ENCODE data around the gene EZH2.
A peak's percentile ranks its signal among the peaks of the same experiment; 100 is the strongest.

Gene EZH2

GRCh38 chr7:148918058-148918596, 34.0 kb upstream of the EZH2 start (continued):
- TF ChIP-seq ZFP3 (CRISPR knock-in tag; IDR thresholded peaks at IDR 0.05): no peak
- TF ChIP-seq CSDC2 (CRISPR knock-in tag; IDR thresholded peaks at IDR 0.05): no peak
- no peak for TF ChIP-seq OSR1 (CRISPR knock-in tag; IDR thresholded peaks at IDR 0.05)
- no peak for TF ChIP-seq GLIS3 (CRISPR knock-in tag; IDR thresholded peaks at IDR 0.05)

DNA sequence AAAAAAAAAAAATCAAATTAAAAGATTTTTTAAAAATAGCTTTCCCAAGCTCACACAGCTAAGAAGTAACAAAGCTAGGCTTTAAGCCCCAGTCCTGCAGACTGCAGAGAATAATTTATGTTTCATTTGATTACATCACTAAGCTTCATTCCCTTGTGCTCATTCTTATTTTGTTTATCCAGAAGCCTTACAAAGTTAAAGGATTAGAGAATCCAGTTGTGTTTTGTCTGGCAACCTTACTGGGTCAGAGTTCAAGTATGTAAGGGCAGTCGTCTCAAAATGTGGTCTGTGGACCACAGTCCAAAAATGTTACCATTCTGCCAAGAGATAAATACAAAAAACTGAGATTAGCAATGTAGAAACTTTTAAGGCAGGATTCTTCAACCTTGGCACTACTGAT, 32.1 kb upstream of the EZH2 start:
- ATAC-seq: no peak; the same call in 2 of the 3 replicates
- no peak for TF ChIP-seq ZC3H10 (CRISPR knock-in tag; IDR thresholded peaks at IDR 0.05)
- TF ChIP-seq ISL1 (CRISPR knock-in tag; IDR thresholded peaks at IDR 0.05): 0 out of 2 replicates have a peak, but pooled peaks have one; percentile 23
- no peak for TF ChIP-seq SNAI2 (CRISPR knock-in tag; IDR thresholded peaks at IDR 0.05)

- TF ChIP-seq POU6F1 (CRISPR knock-in tag; IDR thresholded peaks at IDR 0.05; ENCODE audit: borderline replicate concordance, low read depth) (no peak), ZNF565 (CRISPR knock-in tag; conservative IDR thresholded peaks at IDR 0.05; ENCODE audit: low read depth) (no peak), ARNTL (CRISPR knock-in tag; IDR thresholded peaks at IDR 0.05; ENCODE audit: borderline replicate concordance, low read depth) (no peak), ISL1 (CRISPR knock-in tag; IDR thresholded peaks at IDR 0.05) (no peak), PPARA (CRISPR knock-in tag; IDR thresholded peaks at IDR 0.05; ENCODE audit: borderline replicate concordance) (no peak), ZNF8 (CRISPR knock-in tag; IDR thresholded peaks at IDR 0.05) (no peak), ZC3H10 (CRISPR knock-in tag; IDR thresholded peaks at IDR 0.05) (no peak), SNAI2 (CRISPR knock-in tag; IDR thresholded peaks at IDR 0.05) (no peak), RARB (CRISPR knock-in tag; IDR thresholded peaks at IDR 0.05) (no peak), GLIS3 (CRISPR knock-in tag; IDR thresholded peaks at IDR 0.05) (no peak)
- TF ChIP-seq, protein P1, sequence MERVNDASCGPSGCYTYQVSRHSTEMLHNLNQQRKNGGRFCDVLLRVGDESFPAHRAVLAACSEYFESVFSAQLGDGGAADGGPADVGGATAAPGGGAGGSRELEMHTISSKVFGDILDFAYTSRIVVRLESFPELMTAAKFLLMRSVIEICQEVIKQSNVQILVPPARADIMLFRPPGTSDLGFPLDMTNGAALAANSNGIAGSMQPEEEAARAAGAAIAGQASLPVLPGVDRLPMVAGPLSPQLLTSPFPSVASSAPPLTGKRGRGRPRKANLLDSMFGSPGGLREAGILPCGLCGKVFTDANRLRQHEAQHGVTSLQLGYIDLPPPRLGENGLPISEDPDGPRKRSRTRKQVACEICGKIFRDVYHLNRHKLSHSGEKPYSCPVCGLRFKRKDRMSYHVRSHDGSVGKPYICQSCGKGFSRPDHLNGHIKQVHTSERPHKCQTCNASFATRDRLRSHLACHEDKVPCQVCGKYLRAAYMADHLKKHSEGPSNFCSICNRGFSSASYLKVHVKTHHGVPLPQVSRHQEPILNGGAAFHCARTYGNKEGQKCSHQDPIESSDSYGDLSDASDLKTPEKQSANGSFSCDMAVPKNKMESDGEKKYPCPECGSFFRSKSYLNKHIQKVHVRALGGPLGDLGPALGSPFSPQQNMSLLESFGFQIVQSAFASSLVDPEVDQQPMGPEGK (CRISPR knock-in tag; IDR thresholded peaks at IDR 0.05; ENCODE audit: borderline replicate concordance): no peak
- no peak for ATAC-seq
These were observed 31.1 kb upstream of the EZH2 start for GRCh38 chr7:148915211-148915610.

GRCh38 chr7:148914208-148914777, 30.2 kb upstream of the EZH2 start:
- ATAC-seq: peak; percentile 92
- TF ChIP-seq ARNTL (CRISPR knock-in tag; IDR thresholded peaks at IDR 0.05; ENCODE audit: borderline replicate concordance, low read depth): no peak
- 0 out of 2 replicates have a peak, but pooled peaks have one; percentile 37 for TF ChIP-seq SNAI2 (CRISPR knock-in tag; IDR thresholded peaks at IDR 0.05)

- TF ChIP-seq, protein P2, sequence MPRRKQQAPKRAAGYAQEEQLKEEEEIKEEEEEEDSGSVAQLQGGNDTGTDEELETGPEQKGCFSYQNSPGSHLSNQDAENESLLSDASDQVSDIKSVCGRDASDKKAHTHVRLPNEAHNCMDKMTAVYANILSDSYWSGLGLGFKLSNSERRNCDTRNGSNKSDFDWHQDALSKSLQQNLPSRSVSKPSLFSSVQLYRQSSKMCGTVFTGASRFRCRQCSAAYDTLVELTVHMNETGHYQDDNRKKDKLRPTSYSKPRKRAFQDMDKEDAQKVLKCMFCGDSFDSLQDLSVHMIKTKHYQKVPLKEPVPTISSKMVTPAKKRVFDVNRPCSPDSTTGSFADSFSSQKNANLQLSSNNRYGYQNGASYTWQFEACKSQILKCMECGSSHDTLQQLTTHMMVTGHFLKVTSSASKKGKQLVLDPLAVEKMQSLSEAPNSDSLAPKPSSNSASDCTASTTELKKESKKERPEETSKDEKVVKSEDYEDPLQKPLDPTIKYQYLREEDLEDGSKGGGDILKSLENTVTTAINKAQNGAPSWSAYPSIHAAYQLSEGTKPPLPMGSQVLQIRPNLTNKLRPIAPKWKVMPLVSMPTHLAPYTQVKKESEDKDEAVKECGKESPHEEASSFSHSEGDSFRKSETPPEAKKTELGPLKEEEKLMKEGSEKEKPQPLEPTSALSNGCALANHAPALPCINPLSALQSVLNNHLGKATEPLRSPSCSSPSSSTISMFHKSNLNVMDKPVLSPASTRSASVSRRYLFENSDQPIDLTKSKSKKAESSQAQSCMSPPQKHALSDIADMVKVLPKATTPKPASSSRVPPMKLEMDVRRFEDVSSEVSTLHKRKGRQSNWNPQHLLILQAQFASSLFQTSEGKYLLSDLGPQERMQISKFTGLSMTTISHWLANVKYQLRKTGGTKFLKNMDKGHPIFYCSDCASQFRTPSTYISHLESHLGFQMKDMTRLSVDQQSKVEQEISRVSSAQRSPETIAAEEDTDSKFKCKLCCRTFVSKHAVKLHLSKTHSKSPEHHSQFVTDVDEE (CRISPR knock-in tag; IDR thresholded peaks at IDR 0.05): no peak
- TF ChIP-seq, protein P1 (CRISPR knock-in tag; IDR thresholded peaks at IDR 0.05; ENCODE audit: borderline replicate concordance): no peak
- TF ChIP-seq ZC3H10 (CRISPR knock-in tag; IDR thresholded peaks at IDR 0.05) (no peak), ZNF565 (CRISPR knock-in tag; conservative IDR thresholded peaks at IDR 0.05; ENCODE audit: low read depth) (no peak), CSDC2 (CRISPR knock-in tag; IDR thresholded peaks at IDR 0.05) (no peak), ZNF70 (CRISPR knock-in tag; IDR thresholded peaks at IDR 0.05) (no peak), TOX (CRISPR knock-in tag; IDR thresholded peaks at IDR 0.05; ENCODE audit: borderline replicate concordance) (no peak), ZNF8 (CRISPR knock-in tag; IDR thresholded peaks at IDR 0.05) (no peak), SNAI2 (CRISPR knock-in tag; IDR thresholded peaks at IDR 0.05) (no peak), GLIS3 (CRISPR knock-in tag; IDR thresholded peaks at IDR 0.05) (no peak), ARNTL (CRISPR knock-in tag; IDR thresholded peaks at IDR 0.05; ENCODE audit: borderline replicate concordance, low read depth) (no peak), ZFP3 (CRISPR knock-in tag; IDR thresholded peaks at IDR 0.05) (no peak)
- ATAC-seq: peak; percentile 51
These were observed 28.9 kb upstream of the EZH2 start for GRCh38 chr7:148912758-148913541.

Data from SK-N-SH treated with all-trans-retinoic acid at 6 μM for 48 hours (cell line).